Nephron progenitor cell (in vitro differentiated cells): ENCODE measurements around the gene SLCO1B1.
"Not testable (repeated sequence)": the region's sequence is repeated elsewhere in the genome, so short reads cannot be mapped to it uniquely, and the experiment has no call there.

Experiments
- DNase-seq: peaks from one replicate; pipeline ENCODE4 v3.0.0; 2021
- H3K27ac Mint-ChIP-seq: 2 replicates; pipeline ENCODE4 v1.8.0; 2021; ENCODE audit warnings: mild to moderate bottlenecking, moderate library complexity, mixed read lengths
- H3K27me3 Mint-ChIP-seq: 2 replicates; pipeline ENCODE4 v1.8.0; 2021; ENCODE audit warnings: mild to moderate bottlenecking, low read depth, mixed read lengths; ENCODE audit not compliant: poor library complexity
- H3K36me3 Mint-ChIP-seq: 2 replicates; pipeline ENCODE4 v1.8.0; 2021; ENCODE audit warnings: low read depth, mixed read lengths
- H3K4me1 Mint-ChIP-seq: 2 replicates; pipeline ENCODE4 v1.8.0; 2021; ENCODE audit warnings: mixed read lengths
- H3K4me3 Mint-ChIP-seq: 2 replicates; pipeline ENCODE4 v1.8.0; 2021; ENCODE audit warnings: mild to moderate bottlenecking, moderate library complexity, mixed read lengths
- H3K9me3 Mint-ChIP-seq: 2 replicates; pipeline ENCODE4 v1.8.0; 2021; ENCODE audit warnings: mild to moderate bottlenecking, moderate library complexity, mixed read lengths
- TF ChIP-seq, protein P1 (sequence below): fragments of 200-600 bp; sonication (generic); IDR thresholded peaks from 2 replicates; pipeline ENCODE4 v1.5.0; 2021; ENCODE audit warnings: antibody characterized with exemption

The SLCO1B1 gene

DNA sequence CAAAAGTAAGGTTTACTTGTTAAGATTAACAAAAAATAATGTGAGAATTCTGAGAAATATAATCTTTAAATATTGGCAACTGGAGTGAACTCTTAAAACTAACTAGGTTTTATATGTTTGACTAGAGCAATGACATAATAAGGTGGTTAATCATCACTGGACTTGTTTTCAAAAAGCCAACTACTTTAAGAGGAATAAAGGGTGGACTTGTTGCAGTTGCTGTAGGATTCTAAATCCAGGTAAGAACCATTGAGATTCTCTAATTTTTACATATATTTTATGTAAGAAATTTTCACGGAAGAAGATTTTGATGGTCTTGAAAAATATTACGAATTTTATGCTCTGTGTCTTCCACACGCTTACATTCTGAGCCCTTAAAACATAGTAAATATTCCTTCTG lies at the start of gene SLCO1B1:
Gene SLCO1B1, plus strand, starts transcription at position 197 of the 400 bp plus-strand sequence. CDS start 10,381 bp downstream, outside the sequence.
- TF ChIP-seq, protein P1, sequence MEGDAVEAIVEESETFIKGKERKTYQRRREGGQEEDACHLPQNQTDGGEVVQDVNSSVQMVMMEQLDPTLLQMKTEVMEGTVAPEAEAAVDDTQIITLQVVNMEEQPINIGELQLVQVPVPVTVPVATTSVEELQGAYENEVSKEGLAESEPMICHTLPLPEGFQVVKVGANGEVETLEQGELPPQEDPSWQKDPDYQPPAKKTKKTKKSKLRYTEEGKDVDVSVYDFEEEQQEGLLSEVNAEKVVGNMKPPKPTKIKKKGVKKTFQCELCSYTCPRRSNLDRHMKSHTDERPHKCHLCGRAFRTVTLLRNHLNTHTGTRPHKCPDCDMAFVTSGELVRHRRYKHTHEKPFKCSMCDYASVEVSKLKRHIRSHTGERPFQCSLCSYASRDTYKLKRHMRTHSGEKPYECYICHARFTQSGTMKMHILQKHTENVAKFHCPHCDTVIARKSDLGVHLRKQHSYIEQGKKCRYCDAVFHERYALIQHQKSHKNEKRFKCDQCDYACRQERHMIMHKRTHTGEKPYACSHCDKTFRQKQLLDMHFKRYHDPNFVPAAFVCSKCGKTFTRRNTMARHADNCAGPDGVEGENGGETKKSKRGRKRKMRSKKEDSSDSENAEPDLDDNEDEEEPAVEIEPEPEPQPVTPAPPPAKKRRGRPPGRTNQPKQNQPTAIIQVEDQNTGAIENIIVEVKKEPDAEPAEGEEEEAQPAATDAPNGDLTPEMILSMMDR = no peak
- H3K27ac Mint-ChIP-seq = no peak within 1 kb of the TSS
- no peak within 1 kb of the TSS for H3K4me3 Mint-ChIP-seq
- H3K36me3 Mint-ChIP-seq = no peaks in the 10 kb centered on the region
- H3K9me3 Mint-ChIP-seq = peaks cover 12% of the 10 kb centered on the region
- no peak for DNase-seq
- no peaks in the 10 kb centered on the region for H3K27me3 Mint-ChIP-seq
- no peaks in the 10 kb centered on the region for H3K4me1 Mint-ChIP-seq

GRCh38 chr12:21084753-21085152 lies 46.2 kb upstream of the SLCO1B1 start:
- DNase-seq, H3K4me1 Mint-ChIP-seq, H3K27ac Mint-ChIP-seq, H3K36me3 Mint-ChIP-seq, H3K27me3 Mint-ChIP-seq, H3K4me3 Mint-ChIP-seq: not testable (repeated sequence)
- H3K9me3 Mint-ChIP-seq = peaks cover 20% of the 10 kb centered on the region

- Mint-ChIP-seq H3K4me3 (no peak overlapping the region), H3K36me3 (no peaks in the 10 kb centered on the region), H3K4me1 (no peaks in the 10 kb centered on the region), H3K9me3 (no peaks in the 10 kb centered on the region), H3K27ac (no peak overlapping the region), H3K27me3 (no peaks in the 10 kb centered on the region)
- DNase-seq = no peak
- TF ChIP-seq, protein P1 = no peak
Observed at GRCh38 chr12:21111732-21112131, 19.3 kb upstream of the SLCO1B1 start.

GRCh38 chr12:21113266-21113665 lies 17.7 kb upstream of the SLCO1B1 start:
- Mint-ChIP-seq H3K4me3 (no peak overlapping the region), H3K36me3 (no peaks in the 10 kb centered on the region), H3K27me3 (no peaks in the 10 kb centered on the region), H3K9me3 (no peaks in the 10 kb centered on the region), H3K4me1 (no peaks in the 10 kb centered on the region), H3K27ac (no peak overlapping the region)
- TF ChIP-seq, protein P1 = no peak
- DNase-seq = no peak

DNA sequence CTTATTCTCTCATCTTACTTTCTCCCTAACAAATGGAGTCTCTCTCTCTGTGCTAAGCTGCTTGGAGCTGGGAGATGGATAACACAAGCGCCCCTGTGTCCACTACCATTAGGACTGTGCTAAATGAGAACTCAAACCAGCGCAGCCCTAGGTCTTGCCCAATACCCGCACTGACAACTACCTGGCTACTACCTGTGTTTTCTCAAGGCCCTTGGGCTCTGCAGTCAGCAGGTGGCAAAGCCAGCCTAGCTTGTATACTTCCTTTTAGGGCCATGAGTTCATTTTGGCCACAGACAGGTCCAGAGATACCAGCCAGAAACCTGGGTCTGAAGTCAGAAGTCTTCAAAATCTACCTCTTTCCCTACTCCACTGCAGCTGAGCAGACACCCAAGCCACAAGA lies 13.0 kb upstream of the SLCO1B1 start:
- DNase-seq = no peak
- H3K9me3 Mint-ChIP-seq = no peaks in the 10 kb centered on the region
- H3K27ac Mint-ChIP-seq = no peak overlapping the region
- no peaks in the 10 kb centered on the region for H3K4me1 Mint-ChIP-seq
- no peaks in the 10 kb centered on the region for H3K27me3 Mint-ChIP-seq
- TF ChIP-seq, protein P1 = no peak
- no peaks in the 10 kb centered on the region for H3K36me3 Mint-ChIP-seq
- H3K4me3 Mint-ChIP-seq = no peak overlapping the region

- TF ChIP-seq, protein P1 = no peak
- Mint-ChIP-seq H3K27ac (no peak overlapping the region), H3K27me3 (no peaks in the 10 kb centered on the region), H3K36me3 (no peaks in the 10 kb centered on the region), H3K4me1 (no peaks in the 10 kb centered on the region), H3K4me3 (no peak overlapping the region), H3K9me3 (no peaks in the 10 kb centered on the region)
- DNase-seq = no peak
Observed at GRCh38 chr12:21118760-21119159, 12.2 kb upstream of the SLCO1B1 start.
